ENCODE measurements around the gene EBF4. TPM values are rescaled to one million over a fixed set of nuclear protein-coding genes. Genes with fewer than 3 reads are reported as not detected.

Gene EBF4
- total RNA-seq, 2 donors from 2014 or later: 3.6 to 4.9 TPM

- Mint-ChIP-seq H3K27ac (no peak overlapping the region), H3K9me3 (no peaks in the 10 kb centered on the region), H3K4me1 (no peaks in the 10 kb centered on the region), H3K36me3 (ENCODE audit: low read depth) (no peaks in the 10 kb centered on the region), H3K27me3 (peaks cover 16% of the 10 kb centered on the region), H3K4me3 (no peak overlapping the region)
- ATAC-seq (replicated peaks): no peak
Measured at GRCh38 chr20:2700913-2701620, 8.5 kb downstream of the EBF4 start.

- Mint-ChIP-seq H3K4me3 (no peak overlapping the region), H3K27me3 (peaks cover 15% of the 10 kb centered on the region), H3K4me1 (no peaks in the 10 kb centered on the region), H3K27ac (no peak overlapping the region), H3K36me3 (ENCODE audit: low read depth) (no peaks in the 10 kb centered on the region), H3K9me3 (no peaks in the 10 kb centered on the region)
- no peak for ATAC-seq (replicated peaks)
Measured at GRCh38 chr20:2701671-2702081, 9.1 kb downstream of the EBF4 start.

- Mint-ChIP-seq H3K4me3 (no peak overlapping the region), H3K4me1 (peaks cover 4% of the 10 kb centered on the region), H3K27me3 (peaks cover 12% of the 10 kb centered on the region), H3K9me3 (no peaks in the 10 kb centered on the region), H3K36me3 (ENCODE audit: low read depth) (no peaks in the 10 kb centered on the region), H3K27ac (no peak overlapping the region)
- no peak for ATAC-seq (replicated peaks)
Measured at GRCh38 chr20:2703716-2704475, 11.3 kb downstream of the EBF4 start.

- ATAC-seq (replicated peaks): no peak
- H3K4me1 Mint-ChIP-seq: peaks cover 4% of the 10 kb centered on the region
- no peaks in the 10 kb centered on the region for H3K36me3 Mint-ChIP-seq (ENCODE audit: low read depth)
- no peaks in the 10 kb centered on the region for H3K9me3 Mint-ChIP-seq
- peaks cover 5% of the 10 kb centered on the region for H3K27me3 Mint-ChIP-seq
- H3K27ac Mint-ChIP-seq: no peak overlapping the region
- no peak overlapping the region for H3K4me3 Mint-ChIP-seq
Measured at GRCh38 chr20:2705931-2706645, 13.5 kb downstream of the EBF4 start.

GRCh38 chr20:2706688-2707352 lies 14.2 kb downstream of the EBF4 start:
- Mint-ChIP-seq H3K4me3 (no peak overlapping the region), H3K36me3 (ENCODE audit: low read depth) (no peaks in the 10 kb centered on the region), H3K27me3 (peaks cover 5% of the 10 kb centered on the region), H3K9me3 (no peaks in the 10 kb centered on the region), H3K27ac (peak overlapping the region; percentile 37), H3K4me1 (peaks cover 4% of the 10 kb centered on the region)
- peak; percentile 58 for ATAC-seq (replicated peaks)

GRCh38 chr20:2707353-2708072 lies 14.9 kb downstream of the EBF4 start:
- Mint-ChIP-seq H3K27me3 (peaks cover 5% of the 10 kb centered on the region), H3K36me3 (ENCODE audit: low read depth) (no peaks in the 10 kb centered on the region), H3K27ac (peak overlapping the region; percentile 37), H3K4me3 (no peak overlapping the region), H3K9me3 (no peaks in the 10 kb centered on the region), H3K4me1 (peaks cover 4% of the 10 kb centered on the region)
- ATAC-seq (replicated peaks): no peak

GRCh38 chr20:2708073-2708415 lies 15.5 kb downstream of the EBF4 start:
- no peak for ATAC-seq (replicated peaks)
- H3K4me1 Mint-ChIP-seq: peaks cover 4% of the 10 kb centered on the region
- H3K27me3 Mint-ChIP-seq: peaks cover 5% of the 10 kb centered on the region
- H3K27ac Mint-ChIP-seq: no peak overlapping the region
- H3K36me3 Mint-ChIP-seq (ENCODE audit: low read depth): no peaks in the 10 kb centered on the region
- no peak overlapping the region for H3K4me3 Mint-ChIP-seq
- H3K9me3 Mint-ChIP-seq: no peaks in the 10 kb centered on the region

GRCh38 chr20:2708665-2709064 lies 16.1 kb downstream of the EBF4 start:
- peaks cover 4% of the 10 kb centered on the region for H3K4me1 Mint-ChIP-seq
- H3K27ac Mint-ChIP-seq: no peak overlapping the region
- H3K4me3 Mint-ChIP-seq: no peak overlapping the region
- no peaks in the 10 kb centered on the region for H3K36me3 Mint-ChIP-seq (ENCODE audit: low read depth)
- peaks cover 5% of the 10 kb centered on the region for H3K27me3 Mint-ChIP-seq
- no peak for ATAC-seq (replicated peaks)
- no peaks in the 10 kb centered on the region for H3K9me3 Mint-ChIP-seq

GRCh38 chr20:2709205-2709981 lies 16.8 kb downstream of the EBF4 start:
- Mint-ChIP-seq H3K4me1 (peaks cover 4% of the 10 kb centered on the region), H3K27ac (no peak overlapping the region), H3K36me3 (ENCODE audit: low read depth) (no peaks in the 10 kb centered on the region), H3K4me3 (no peak overlapping the region), H3K9me3 (no peaks in the 10 kb centered on the region), H3K27me3 (peaks cover 5% of the 10 kb centered on the region)
- no peak for ATAC-seq (replicated peaks)

GRCh38 chr20:2713285-2713684 lies 20.7 kb downstream of the EBF4 start:
- Mint-ChIP-seq H3K4me1 (no peaks in the 10 kb centered on the region), H3K9me3 (no peaks in the 10 kb centered on the region), H3K36me3 (ENCODE audit: low read depth) (no peaks in the 10 kb centered on the region), H3K27ac (no peak overlapping the region), H3K27me3 (no peaks in the 10 kb centered on the region), H3K4me3 (no peak overlapping the region)
- peak; percentile 56 for ATAC-seq (replicated peaks)

GRCh38 chr20:2729251-2729713 lies 36.7 kb downstream of the EBF4 start:
- H3K36me3 Mint-ChIP-seq (ENCODE audit: low read depth): no peaks in the 10 kb centered on the region
- H3K4me3 Mint-ChIP-seq: peak overlapping the region; percentile 45
- H3K27me3 Mint-ChIP-seq: no peaks in the 10 kb centered on the region
- peaks cover 9% of the 10 kb centered on the region for H3K9me3 Mint-ChIP-seq
- peaks cover 6% of the 10 kb centered on the region for H3K4me1 Mint-ChIP-seq
- ATAC-seq (replicated peaks): peak; percentile 72
- peak overlapping the region; percentile 16 for H3K27ac Mint-ChIP-seq

- Mint-ChIP-seq H3K4me3 (peak overlapping the region; percentile 45), H3K27me3 (no peaks in the 10 kb centered on the region), H3K4me1 (peaks cover 6% of the 10 kb centered on the region), H3K27ac (peak overlapping the region; percentile 16), H3K9me3 (peaks cover 9% of the 10 kb centered on the region), H3K36me3 (ENCODE audit: low read depth) (no peaks in the 10 kb centered on the region)
- ATAC-seq (replicated peaks): no peak
Measured at GRCh38 chr20:2729791-2730190, 37.2 kb downstream of the EBF4 start.

GRCh38 chr20:2734899-2735298 lies 42.3 kb downstream of the EBF4 start:
- Mint-ChIP-seq H3K4me1 (no peaks in the 10 kb centered on the region), H3K27ac (no peak overlapping the region), H3K27me3 (no peaks in the 10 kb centered on the region), H3K36me3 (ENCODE audit: low read depth) (no peaks in the 10 kb centered on the region), H3K4me3 (no peak overlapping the region), H3K9me3 (peaks cover 9% of the 10 kb centered on the region)
- no peak for ATAC-seq (replicated peaks)
